GM12864 (cell line): Measurements from ENCODE around the gene PNKP.

Experiments
- DNase-seq: peaks from one replicate; pipeline ENCODE4 v3.0.0-alpha.2; 2011; ENCODE audit warnings: low read depth
- H3K4me3 ChIP-seq: 2 replicates; pipeline ENCODE4 v1.5.1; 2011; ENCODE audit warnings: mild to moderate bottlenecking, low read depth, low read length, control low read depth
- TF ChIP-seq, protein P1 (sequence below): IDR thresholded peaks from 2 replicates; pipeline ENCODE4 v1.5.1; 2011; ENCODE audit warnings: low read depth, mild to moderate bottlenecking, moderate library complexity, low read length, control low read depth, inconsistent platforms; ENCODE audit errors: missing control alignments

PNKP gene

GRCh38 chr19:49843265-49843664 lies 24.1 kb downstream of the PNKP start:
- TF ChIP-seq, protein P1, sequence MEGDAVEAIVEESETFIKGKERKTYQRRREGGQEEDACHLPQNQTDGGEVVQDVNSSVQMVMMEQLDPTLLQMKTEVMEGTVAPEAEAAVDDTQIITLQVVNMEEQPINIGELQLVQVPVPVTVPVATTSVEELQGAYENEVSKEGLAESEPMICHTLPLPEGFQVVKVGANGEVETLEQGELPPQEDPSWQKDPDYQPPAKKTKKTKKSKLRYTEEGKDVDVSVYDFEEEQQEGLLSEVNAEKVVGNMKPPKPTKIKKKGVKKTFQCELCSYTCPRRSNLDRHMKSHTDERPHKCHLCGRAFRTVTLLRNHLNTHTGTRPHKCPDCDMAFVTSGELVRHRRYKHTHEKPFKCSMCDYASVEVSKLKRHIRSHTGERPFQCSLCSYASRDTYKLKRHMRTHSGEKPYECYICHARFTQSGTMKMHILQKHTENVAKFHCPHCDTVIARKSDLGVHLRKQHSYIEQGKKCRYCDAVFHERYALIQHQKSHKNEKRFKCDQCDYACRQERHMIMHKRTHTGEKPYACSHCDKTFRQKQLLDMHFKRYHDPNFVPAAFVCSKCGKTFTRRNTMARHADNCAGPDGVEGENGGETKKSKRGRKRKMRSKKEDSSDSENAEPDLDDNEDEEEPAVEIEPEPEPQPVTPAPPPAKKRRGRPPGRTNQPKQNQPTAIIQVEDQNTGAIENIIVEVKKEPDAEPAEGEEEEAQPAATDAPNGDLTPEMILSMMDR, result no peak
- DNase-seq, result peak; percentile 39
- H3K4me3 ChIP-seq, result no peak overlapping the region

DNA sequence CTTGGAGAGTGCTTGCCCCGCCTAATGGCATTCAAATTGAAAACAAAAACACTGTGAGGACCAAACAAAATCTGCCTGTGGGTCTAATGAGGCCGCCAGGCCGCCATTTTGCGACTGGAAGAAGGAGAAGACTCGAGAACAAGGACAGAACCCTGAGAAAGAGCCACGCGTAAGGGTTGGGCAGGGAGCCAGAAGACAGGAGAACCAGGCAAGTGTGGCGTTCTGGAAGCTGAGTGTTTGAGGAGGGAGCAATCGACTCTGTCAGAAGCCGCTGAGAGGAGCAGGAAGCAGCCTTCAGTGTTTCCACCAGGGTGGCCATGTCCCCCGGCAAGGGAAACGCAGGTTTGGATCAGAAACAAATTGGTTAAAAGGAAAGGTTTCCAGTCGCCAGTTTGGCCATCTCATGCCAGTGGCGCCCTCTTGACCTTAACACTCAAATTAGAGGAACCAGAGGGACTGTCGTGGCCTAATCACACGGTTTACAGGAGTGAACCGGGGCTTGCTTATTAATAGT lies 26.6 kb downstream of the PNKP start:
- no peak for DNase-seq
- TF ChIP-seq, protein P1, result no peak
- H3K4me3 ChIP-seq, result no peak overlapping the region

- no peak for DNase-seq
- H3K4me3 ChIP-seq, result no peak overlapping the region
- TF ChIP-seq, protein P1, result no peak
Measured at GRCh38 chr19:49840321-49840720, 27.1 kb downstream of the PNKP start.

DNA sequence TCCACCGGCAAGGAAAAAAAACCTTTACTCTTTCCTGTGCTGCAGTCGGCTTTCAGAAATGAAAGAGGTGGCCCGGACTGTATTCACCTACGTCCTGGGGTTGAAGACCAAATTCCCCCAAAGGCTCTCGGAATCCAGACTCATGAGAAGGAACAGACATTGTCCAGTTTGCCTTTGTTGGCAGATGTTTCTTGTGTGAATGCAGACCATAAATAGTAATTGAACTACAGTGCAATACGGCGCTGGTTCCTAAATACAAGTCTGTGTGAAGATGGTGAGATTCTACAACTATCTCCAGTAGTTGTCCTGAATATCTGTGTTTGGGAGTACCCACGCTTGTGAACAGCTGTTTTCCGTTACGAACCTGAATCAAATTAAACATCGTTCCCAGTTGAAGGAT lies 27.7 kb downstream of the PNKP start:
- TF ChIP-seq, protein P1, result no peak
- no peak for DNase-seq
- no peak overlapping the region for H3K4me3 ChIP-seq

DNA sequence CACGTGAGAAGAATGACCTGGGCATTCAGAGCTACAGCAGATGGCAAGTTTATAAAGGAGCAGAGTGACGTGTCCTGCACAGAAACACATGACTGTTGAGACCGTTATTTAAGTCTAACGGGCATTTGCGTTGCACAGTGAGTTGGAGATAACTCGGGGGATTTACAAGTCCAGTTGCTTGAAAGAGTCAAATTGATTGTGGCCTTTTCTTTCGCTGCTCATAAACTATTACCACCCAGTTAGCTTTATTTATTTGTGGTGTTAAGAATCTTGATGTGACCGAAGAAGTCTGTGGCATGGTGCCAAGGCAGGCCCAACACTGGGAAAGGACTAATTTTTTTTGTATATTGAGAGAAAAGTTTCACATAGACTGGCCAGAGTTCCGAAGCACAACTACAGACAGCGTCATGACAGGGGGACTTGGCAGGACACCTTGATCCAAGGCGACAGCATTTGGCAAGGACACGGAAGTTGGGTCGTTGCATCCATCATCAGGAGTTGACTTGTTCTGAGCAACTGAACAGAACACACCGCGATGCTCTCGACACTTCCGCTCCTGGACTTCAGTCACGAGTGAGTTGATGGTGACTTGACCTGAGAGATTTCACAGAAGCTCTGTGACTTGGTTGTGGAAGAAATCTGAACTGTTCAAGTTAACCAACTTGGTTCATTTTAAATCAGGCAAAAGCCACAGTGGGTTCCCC lies 28.3 kb downstream of the PNKP start:
- H3K4me3 ChIP-seq, result no peak overlapping the region
- no peak for DNase-seq
- TF ChIP-seq, protein P1, result no peak

- no peak overlapping the region for H3K4me3 ChIP-seq
- DNase-seq, result no peak
- TF ChIP-seq, protein P1, result no peak
Measured at GRCh38 chr19:49837425-49837824, 30.0 kb downstream of the PNKP start.

DNA sequence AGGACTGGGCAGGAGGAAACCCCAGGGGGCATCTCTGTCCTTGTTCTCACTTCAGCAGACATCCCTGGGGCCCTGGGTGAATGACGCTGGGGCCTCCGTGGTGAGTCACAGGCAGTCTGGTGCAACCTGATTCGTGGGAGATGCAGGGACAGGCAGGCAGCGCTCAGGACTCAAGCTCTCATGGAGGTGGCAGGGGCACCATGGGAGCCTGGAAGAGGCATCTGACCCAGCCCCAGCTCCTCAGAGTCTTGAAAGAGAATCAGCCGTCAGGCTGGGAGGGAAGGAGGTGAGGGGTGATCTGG lies 30.4 kb downstream of the PNKP start:
- no peak for DNase-seq
- H3K4me3 ChIP-seq, result no peak overlapping the region
- TF ChIP-seq, protein P1, result no peak
